Psoas muscle (tissue), 8 donors: Measurements from ENCODE around the gene COL6A2. TPM values are rescaled to one million over a fixed set of nuclear protein-coding genes. Genes with fewer than 3 reads are reported as not detected.

Experiments
- ATAC-seq, 4 donors: fragments of 200-7000 bp; cut with Tn5 transposase; one replicate each; pipeline ENCODE4 v1.9.1; 2020; ENCODE audit warnings: moderate library complexity in 3 of 4, mild to moderate bottlenecking in 2 of 4
- DNase-seq, 2 donors: peaks; one replicate each; pipeline ENCODE4 v3.0.0-alpha.2; 2020
- H3K27ac ChIP-seq: fragments of 200-600 bp; one replicate; pipeline ENCODE4 v1.8.0; 2022
- H3K27me3 ChIP-seq, 3 donors: fragments of 200-600 bp in 1 of 3; one replicate each; pipeline versions ENCODE4 v1.6.1 to v1.8.0; 2013 to 2022; ENCODE audit warnings: low read length in 2 of 3, mild to moderate bottlenecking in 2 of 3, moderate library complexity in 1 of 3; ENCODE audit not compliant: insufficient read depth in 3 of 3
- H3K36me3 ChIP-seq, 2 donors: fragments of 200-600 bp in 1 of 2; one replicate each; pipeline versions ENCODE4 v1.6.1 to v1.8.0; 2013 to 2022; ENCODE audit warnings: low read depth in 1 of 2, mild to moderate bottlenecking in 1 of 2, moderate library complexity in 1 of 2; ENCODE audit not compliant: insufficient read depth in 1 of 2
- H3K4me1 ChIP-seq: fragments of 200-600 bp; one replicate; pipeline ENCODE4 v1.8.0; 2022
- H3K4me3 ChIP-seq: fragments of 200-600 bp; one replicate; pipeline ENCODE4 v1.8.0; 2022; ENCODE audit warnings: mild to moderate bottlenecking
- H3K9me3 ChIP-seq: fragments of 200-600 bp; one replicate; pipeline ENCODE4 v1.8.0; 2022
- CTCF ChIP-seq: fragments of 200-600 bp; IDR thresholded peaks from one replicate; pipeline ENCODE4 v1.8.0; 2022; ENCODE audit warnings: antibody characterized with exemption
- WGBS, 3 donors: extraction: QIAGEN DNeasy Blood & Tissue Kit; methylation state at CpG; one replicate each; pipeline versions ENCODE4 v1.1.6 to v1.1.7; 2013; 5-methylcytosine and 5-hydroxymethylcytosine counted together
- intact Hi-C, 2 donors: fragments of 100-400 bp; cut with DNase I; formaldehyde crosslinking; loops; one replicate each; pipeline versions ENCODE4 v1.11.0 to v1.14.2; 2022
- polyA plus RNA-seq, 3 donors: library from polyadenylated mRNA; stranded (reverse); fragments of 200-250 nt; gene quantifications; one replicate each; pipeline ENCODE4 v1.2.3, GENCODE V29; 2013
- total RNA-seq, 4 donors: library from RNA; stranded (reverse); fragmentation: NEBNext Ultra II Directional in 2 of 4; extraction: Animal tissue kit (Norgen Biotek cat#: 25700) in 2 of 4; gene quantifications; one replicate each; pipeline versions ENCODE4 v1.2.1 to v1.2.4, GENCODE V29; 2021 to 2023
- donor health status: healthy with polysubstance abuse.
- donor health status: DM: no; HTN: no; CAD: no; lungs with moderate emphysema.
- donor health status: Bipolar disorder and iron deficiency.
- donor health status: healthy.
- donor health status: DM: yes; HTN: yes; CAD: no.
- donor health status: DM: no; HTN: no; CAD: no.
- donor health status: DM: no; HTN: no; CAD: no.
- donor health status: DM: yes; HTN: yes; CAD: no.

COL6A2 gene
- total and polyA plus RNA-seq, 7 donors: 29.8 to 122 (median 58.8) TPM

- intact Hi-C loops: no loop called here
- no peaks in the 10 kb centered on the region for H3K4me1 ChIP-seq
- H3K36me3 ChIP-seq: peaks cover 0 to 17% of the 10 kb centered on the region in 2 donors
- 72 to 82% (median 77%) methylated on average over 8 to 9 of the region's 9 CpGs for WGBS, 3 donors
- DNase-seq: no peak
- TF ChIP-seq CTCF: no peak
- H3K4me3 ChIP-seq: no peak overlapping the region
- ATAC-seq: no peak
- H3K9me3 ChIP-seq: peaks cover 7% of the 10 kb centered on the region
- H3K27ac ChIP-seq: no peak overlapping the region
- peaks cover 0 to 19% (median 2%) of the 10 kb centered on the region in 3 donors for H3K27me3 ChIP-seq
Measured at GRCh38 chr21:46108827-46109312, 11.0 kb downstream of the COL6A2 start.

GRCh38 chr21:46109313-46110221 is 11.7 kb downstream of the COL6A2 start:
- Histone ChIP-seq H3K4me3 (no peak overlapping the region), H3K27me3 (peaks cover 0 to 12% (median 2%) of the 10 kb centered on the region in 3 donors), H3K4me1 (no peaks in the 10 kb centered on the region), H3K27ac (no peak overlapping the region), H3K36me3 (peaks cover 0 to 23% of the 10 kb centered on the region in 2 donors), H3K9me3 (peaks cover 7% of the 10 kb centered on the region)
- ATAC-seq: no peak
- 69 to 80% (median 73%) methylated on average over 18 to 19 of the region's 19 CpGs for WGBS, 3 donors
- intact Hi-C loops: no loop called here
- peak in 1 of 2 donors; percentile 48 for DNase-seq
- no peak for TF ChIP-seq CTCF

GRCh38 chr21:46110499-46111192 is 12.7 kb downstream of the COL6A2 start:
- Histone ChIP-seq H3K27me3 (peaks cover 0 to 9% (median 2%) of the 10 kb centered on the region in 3 donors), H3K9me3 (peaks cover 7% of the 10 kb centered on the region), H3K27ac (no peak overlapping the region), H3K4me1 (no peaks in the 10 kb centered on the region), H3K36me3 (peaks cover 0 to 33% of the 10 kb centered on the region in 2 donors), H3K4me3 (no peak overlapping the region)
- 44 to 63% (median 44%) methylated on average over 19 to 20 of the region's 20 CpGs for WGBS, 3 donors
- ATAC-seq: peak in 3 of 4 donors; percentile 14 to 43 (median 32)
- no peak for TF ChIP-seq CTCF
- intact Hi-C loops: no loop called here
- DNase-seq: peak; percentile 25 to 66

DNA sequence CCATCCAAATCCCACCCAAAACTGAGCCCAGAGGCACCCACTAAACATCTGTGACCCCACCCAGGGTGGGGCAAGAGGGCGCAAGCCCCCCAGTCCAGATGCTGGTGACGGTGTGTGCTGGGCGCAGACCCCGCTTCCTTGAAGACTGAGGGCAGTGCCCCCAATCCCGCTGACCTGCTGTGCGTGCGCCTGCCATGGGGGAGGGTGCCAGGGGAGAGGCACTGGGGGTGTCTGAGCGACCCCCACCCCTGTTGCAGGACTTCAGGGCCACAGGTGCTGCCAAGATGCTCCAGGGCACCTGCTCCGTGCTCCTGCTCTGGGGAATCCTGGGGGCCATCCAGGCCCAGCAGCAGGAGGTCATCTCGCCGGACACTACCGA is 13.3 kb downstream of the COL6A2 start:
- peak in 1 of 2 donors; percentile 49 for DNase-seq
- ATAC-seq: no peak
- Histone ChIP-seq H3K27me3 (peaks cover 0 to 9% (median 2%) of the 10 kb centered on the region in 3 donors), H3K4me1 (no peaks in the 10 kb centered on the region), H3K9me3 (peaks cover 7% of the 10 kb centered on the region), H3K4me3 (no peak overlapping the region), H3K36me3 (peaks cover 0 to 35% of the 10 kb centered on the region in 2 donors), H3K27ac (no peak overlapping the region)
- intact Hi-C loops: no loop called here
- no peak for TF ChIP-seq CTCF
- WGBS, 3 donors: 82 to 94% (median 89%) methylated on average over 11 to 12 of the region's 12 CpGs
